T47D (cell line): Measurements from ENCODE around the gene OVAAL.

ENCODE experiments used
- DNase-seq, 2 experiments: peaks; one replicate each; pipeline versions ENCODE4 v3.0.0 to v3.0.0-alpha.2; 2011 to 2012; ENCODE audit warnings: low read depth in 1 of 2, low spot score in 1 of 2
- JUND ChIP-seq: IDR thresholded peaks from 2 replicates; pipeline ENCODE4 v1.6.1; 2012; ENCODE audit warnings: low read depth
- in situ Hi-C: cut with HindIII; loops from 2 replicates; pipeline ENCODE4 v1.10.0; 2016; ENCODE audit warnings: low sequenced_read_pairs, low pct_unique_long_range_greater_than_20kb

OVAAL gene

GRCh38 chr1:180588121-180588520 lies 29.4 kb downstream of the OVAAL start:
- in situ Hi-C loops = no loop called here

GRCh38 chr1:180590889-180591288 lies 32.1 kb downstream of the OVAAL start:
- no peak for DNase-seq
- in situ Hi-C loops = no loop called here
- no peak for TF ChIP-seq JUND

More at GRCh38 chr1:180588121-180588520, 29.4 kb downstream of the OVAAL start:
- TF ChIP-seq JUND = no peak
- DNase-seq = no peak

GRCh38 chr1:180593382-180593781 lies 34.6 kb downstream of the OVAAL start:
- in situ Hi-C loops = no loop called here
- DNase-seq = no peak
- TF ChIP-seq JUND = no peak

GRCh38 chr1:180594723-180595122 lies 36.0 kb downstream of the OVAAL start:
- in situ Hi-C loops = no loop called here
- no peak for TF ChIP-seq JUND

GRCh38 chr1:180595966-180596365 lies 37.2 kb downstream of the OVAAL start:
- TF ChIP-seq JUND = no peak
- DNase-seq = no peak
- in situ Hi-C loops = no loop called here

More at GRCh38 chr1:180594723-180595122, 36.0 kb downstream of the OVAAL start:
- DNase-seq = no peak

GRCh38 chr1:180597520-180597919 lies 38.8 kb downstream of the OVAAL start:
- TF ChIP-seq JUND = no peak
- in situ Hi-C loops = no loop called here
- no peak for DNase-seq

GRCh38 chr1:180598333-180598974 lies 39.7 kb downstream of the OVAAL start:
- TF ChIP-seq JUND = no peak
- in situ Hi-C loops = no loop called here
- DNase-seq = no peak

GRCh38 chr1:180600343-180600742 lies 41.6 kb downstream of the OVAAL start:
- in situ Hi-C loops = no loop called here
- no peak for TF ChIP-seq JUND
- no peak for DNase-seq

- no peak for TF ChIP-seq JUND
- no peak for DNase-seq
- in situ Hi-C loops = no loop called here
Observed at GRCh38 chr1:180601512-180601911, 42.7 kb downstream of the OVAAL start.

- DNase-seq = no peak
- TF ChIP-seq JUND = no peak
- in situ Hi-C loops = no loop called here
Observed at GRCh38 chr1:180603223-180603849, 44.6 kb downstream of the OVAAL start.

GRCh38 chr1:180603850-180604226 lies 45.1 kb downstream of the OVAAL start:
- DNase-seq = no peak
- in situ Hi-C loops = no loop called here
- TF ChIP-seq JUND = no peak

- TF ChIP-seq JUND = no peak
- in situ Hi-C loops = no loop called here
- DNase-seq = no peak
Observed at GRCh38 chr1:180606155-180606554, 47.4 kb downstream of the OVAAL start.

- DNase-seq = no peak
- in situ Hi-C loops = no loop called here
- no peak for TF ChIP-seq JUND
Observed at GRCh38 chr1:180609643-180610555, 51.1 kb downstream of the OVAAL start.
